MCF 10A (cell line): ENCODE measurements around the gene IRX2. TPM values are rescaled to one million over a fixed set of nuclear protein-coding genes. Genes with fewer than 3 reads are reported as not detected.
A peak's percentile ranks its signal among the peaks of the same experiment; 100 is the strongest.

ENCODE experiments used
- BruUV-seq: library from RNA; stranded (reverse); fragments of 400-500 nt; replicated peaks from 2 replicates; lab custom pipeline; 2021; lab: Mats Ljungman, UMichigan
- CTCF ChIA-PET: fragments of 300-600 bp; sonication (Branson Sonifier 250); formaldehyde crosslinking; extraction: SDS; loops from one replicate; lab custom pipeline; 2021; ENCODE audit warnings: antibody characterized with exemption, inconsistent platforms; lab: Yijun Ruan, JAX
- POLR2A ChIA-PET: fragments of 300-600, 350-650 bp; sonication (Branson Sonifier 250); formaldehyde crosslinking; extraction: SDS; loops from one replicate; lab custom pipeline; 2020; ENCODE audit warnings: antibody characterized with exemption, inconsistent platforms; lab: Yijun Ruan, JAX
- DNase-seq: peaks from one replicate; pipeline ENCODE4 v3.0.0-alpha.2; 2018; ENCODE audit not compliant: unreplicated experiment
- H3K27ac Mint-ChIP-seq: one replicate; pipeline ENCODE4 v1.8.0; 2022; ENCODE audit warnings: mild to moderate bottlenecking, low read depth, mixed read lengths; ENCODE audit not compliant: unreplicated experiment
- H3K27me3 Mint-ChIP-seq: one replicate; pipeline ENCODE4 v1.8.0; 2022; ENCODE audit warnings: mixed read lengths; ENCODE audit not compliant: insufficient read depth, unreplicated experiment
- H3K36me3 Mint-ChIP-seq: one replicate; pipeline ENCODE4 v1.8.0; 2022; ENCODE audit warnings: mild to moderate bottlenecking, moderate library complexity, mixed read lengths; ENCODE audit not compliant: insufficient read depth, unreplicated experiment
- H3K4me1 Mint-ChIP-seq: one replicate; pipeline ENCODE4 v1.8.0; 2022; ENCODE audit warnings: mixed read lengths; ENCODE audit not compliant: insufficient read depth, unreplicated experiment
- H3K4me3 Mint-ChIP-seq: one replicate; pipeline ENCODE4 v1.8.0; 2022; ENCODE audit warnings: mild to moderate bottlenecking, moderate library complexity, mixed read lengths; ENCODE audit not compliant: unreplicated experiment
- H3K9me3 Mint-ChIP-seq: one replicate; pipeline ENCODE4 v1.8.0; 2022; ENCODE audit warnings: mixed read lengths; ENCODE audit not compliant: unreplicated experiment
- intact Hi-C: fragments of 100-400 bp; cut with micrococcal nuclease; formaldehyde crosslinking; loops from 2 replicates; pipeline ENCODE4 v1.14.1; 2022
- total RNA-seq: library from RNA; stranded (reverse); gene quantifications from 2 replicates; pipeline ENCODE4 v1.2.3, GENCODE V29; 2022
- TF ChIP-seq, protein P1 (sequence below): fragments of 200-600 bp; IDR thresholded peaks from one replicate; pipeline ENCODE4 v1.8.0; 2022; ENCODE audit warnings: antibody characterized with exemption, mild to moderate bottlenecking; ENCODE audit not compliant: unreplicated experiment

The IRX2 gene
- total RNA-seq, 1 experiment from 2014 or later = 43.4 TPM

DNA sequence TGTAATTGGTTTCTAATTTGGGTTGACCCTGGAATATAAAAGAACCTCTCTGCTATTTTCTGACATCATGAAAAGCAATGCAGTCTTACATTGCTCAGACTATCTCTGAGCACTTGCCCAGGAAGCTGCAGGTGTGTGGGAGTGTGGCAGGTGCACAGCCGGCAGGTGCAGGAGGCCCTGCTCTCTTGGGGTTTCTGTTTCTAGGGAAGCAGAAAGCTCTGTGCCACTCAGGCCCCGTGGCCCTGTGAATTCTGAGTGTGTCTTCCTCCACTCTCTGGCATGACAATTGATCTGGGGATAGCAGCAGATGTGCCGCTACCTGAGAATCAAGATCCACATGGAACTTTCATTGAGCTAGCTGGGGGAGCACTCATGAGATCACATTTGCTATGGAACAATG lies 45.7 kb upstream of the IRX2 start:
- Mint-ChIP-seq H3K4me3 (no peak overlapping the region), H3K36me3 (no peaks in the 10 kb centered on the region), H3K27me3 (no peaks in the 10 kb centered on the region), H3K9me3 (no peaks in the 10 kb centered on the region), H3K4me1 (peaks cover 6% of the 10 kb centered on the region), H3K27ac (no peak overlapping the region)
- BruUV-seq = no TSS peak
- intact Hi-C loops = no loop called here
- ChIA-PET CTCF (interaction anchor here (0.5 to 1.2 kb wide), 3 partner anchors 8 to 851 kb away, joined by 3 read pairs; no protein-coding TSS in a partner anchor), POLR2A (interaction anchor here (0.7 kb wide), 1 partner anchor 703 kb away, joined by 3 read pairs; no protein-coding TSS in a partner anchor)
- DNase-seq = no peak
- TF ChIP-seq, protein P1, sequence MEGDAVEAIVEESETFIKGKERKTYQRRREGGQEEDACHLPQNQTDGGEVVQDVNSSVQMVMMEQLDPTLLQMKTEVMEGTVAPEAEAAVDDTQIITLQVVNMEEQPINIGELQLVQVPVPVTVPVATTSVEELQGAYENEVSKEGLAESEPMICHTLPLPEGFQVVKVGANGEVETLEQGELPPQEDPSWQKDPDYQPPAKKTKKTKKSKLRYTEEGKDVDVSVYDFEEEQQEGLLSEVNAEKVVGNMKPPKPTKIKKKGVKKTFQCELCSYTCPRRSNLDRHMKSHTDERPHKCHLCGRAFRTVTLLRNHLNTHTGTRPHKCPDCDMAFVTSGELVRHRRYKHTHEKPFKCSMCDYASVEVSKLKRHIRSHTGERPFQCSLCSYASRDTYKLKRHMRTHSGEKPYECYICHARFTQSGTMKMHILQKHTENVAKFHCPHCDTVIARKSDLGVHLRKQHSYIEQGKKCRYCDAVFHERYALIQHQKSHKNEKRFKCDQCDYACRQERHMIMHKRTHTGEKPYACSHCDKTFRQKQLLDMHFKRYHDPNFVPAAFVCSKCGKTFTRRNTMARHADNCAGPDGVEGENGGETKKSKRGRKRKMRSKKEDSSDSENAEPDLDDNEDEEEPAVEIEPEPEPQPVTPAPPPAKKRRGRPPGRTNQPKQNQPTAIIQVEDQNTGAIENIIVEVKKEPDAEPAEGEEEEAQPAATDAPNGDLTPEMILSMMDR = no peak

DNA sequence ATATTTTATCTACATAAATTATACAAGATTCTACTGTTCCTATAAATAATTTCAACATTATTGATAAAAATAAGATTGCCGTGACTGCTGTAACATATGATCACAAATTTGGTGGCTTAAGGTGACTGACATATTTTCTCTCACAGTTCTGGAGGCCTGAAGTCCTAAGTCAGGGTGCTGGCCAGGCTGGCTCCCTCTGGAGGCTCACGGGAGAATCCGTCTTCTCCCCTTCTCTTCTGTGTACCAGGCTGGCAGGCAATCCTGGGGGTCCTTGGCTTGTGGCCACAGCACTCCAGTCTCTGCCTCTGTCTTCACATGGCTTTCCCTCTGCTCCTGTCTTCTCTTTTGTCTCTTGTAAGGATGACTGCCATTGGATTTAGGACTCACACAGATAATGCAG lies 31.7 kb upstream of the IRX2 start:
- ChIA-PET POLR2A (no interaction called here), CTCF (interaction anchor here (1.0 to 1.6 kb wide), 2 partner anchors 16 to 31 kb away, joined by 3 to 4 read pairs; no protein-coding TSS in a partner anchor)
- Mint-ChIP-seq H3K4me1 (peaks cover 6% of the 10 kb centered on the region), H3K9me3 (peaks cover 15% of the 10 kb centered on the region), H3K36me3 (no peaks in the 10 kb centered on the region), H3K27me3 (no peaks in the 10 kb centered on the region), H3K27ac (no peak overlapping the region), H3K4me3 (no peak overlapping the region)
- intact Hi-C loops = loop anchor here (1.0 kb wide), 1 partner anchor 33 kb away; no protein-coding TSS in a partner anchor
- BruUV-seq = no TSS peak
- TF ChIP-seq, protein P1 = peak; percentile 26
- DNase-seq = peak; percentile 51

DNA sequence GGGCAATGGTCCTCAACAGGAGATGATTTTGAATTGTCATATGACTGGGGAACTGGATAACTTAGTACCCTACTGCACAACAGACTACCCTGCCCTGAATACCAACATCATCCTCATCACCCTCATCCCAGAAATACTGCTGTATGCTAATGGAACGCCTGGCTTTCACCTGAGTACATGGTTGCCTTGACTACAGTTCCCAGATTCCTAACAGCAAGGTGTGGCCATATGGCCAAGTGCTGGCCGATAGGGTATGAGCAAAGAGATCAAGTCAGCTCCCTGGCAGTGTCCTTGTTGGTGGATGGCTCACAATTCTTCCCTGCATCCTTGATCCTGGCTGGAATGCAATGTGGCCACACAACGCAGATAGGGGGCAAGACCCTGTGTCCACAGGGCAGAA lies 31.2 kb upstream of the IRX2 start:
- Mint-ChIP-seq H3K27me3 (no peaks in the 10 kb centered on the region), H3K9me3 (peaks cover 15% of the 10 kb centered on the region), H3K4me1 (peaks cover 6% of the 10 kb centered on the region), H3K4me3 (no peak overlapping the region), H3K36me3 (no peaks in the 10 kb centered on the region), H3K27ac (no peak overlapping the region)
- intact Hi-C loops = loop anchor here (1.0 kb wide), 1 partner anchor 32 kb away; no protein-coding TSS in a partner anchor
- ChIA-PET POLR2A (no interaction called here), CTCF (interaction anchor here (1.6 kb wide), 1 partner anchor 16 kb away, joined by 3 read pairs; no protein-coding TSS in a partner anchor)
- DNase-seq = no peak
- TF ChIP-seq, protein P1 = no peak
- no TSS peak for BruUV-seq

DNA sequence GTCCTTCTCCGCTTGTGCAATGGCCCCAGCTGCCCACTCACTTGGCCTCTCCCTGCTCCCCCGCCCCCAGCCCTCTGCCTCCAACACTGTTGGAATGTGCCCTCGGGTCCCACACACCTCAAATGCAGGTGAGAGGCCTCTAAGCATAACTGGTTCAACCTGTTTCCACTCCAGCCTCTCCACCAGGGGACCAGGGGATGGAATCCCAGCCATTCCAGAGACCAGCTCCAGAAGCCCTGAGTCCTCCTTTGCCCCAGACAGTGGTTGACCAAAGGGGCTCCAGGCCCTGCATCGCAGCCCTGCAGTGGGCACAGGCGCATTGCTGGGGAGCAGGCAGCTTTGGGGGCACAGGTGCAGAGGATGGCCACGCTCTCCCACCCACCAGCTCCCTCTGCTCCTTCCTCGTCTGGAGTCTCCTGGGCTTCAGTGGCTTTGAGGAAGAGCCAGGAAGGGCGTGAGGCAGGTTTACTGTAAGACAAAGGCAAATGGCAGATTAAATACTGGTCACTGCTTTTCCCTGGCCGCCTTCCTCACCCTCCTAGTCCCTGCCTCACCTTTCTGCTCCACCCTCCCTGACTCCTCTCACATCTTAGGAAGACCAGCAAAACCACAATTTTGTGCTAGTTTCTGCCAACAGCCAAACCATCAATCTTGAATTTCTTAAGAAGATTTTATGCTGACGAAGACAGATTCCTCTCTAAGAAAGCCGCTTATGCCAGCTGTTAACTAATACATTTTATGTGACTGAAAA lies 29.1 kb upstream of the IRX2 start:
- ChIA-PET POLR2A (interaction anchor here (0.7 to 3.8 kb wide), 6 partner anchors 10 to 92 kb away, joined by 3 to 22 read pairs (median 4); partner anchors contain the start of gene IRX2), CTCF (interaction anchor here (0.5 to 1.2 kb wide), 3 partner anchors 22 to 39 kb away, joined by 3 read pairs; no protein-coding TSS in a partner anchor)
- Mint-ChIP-seq H3K27ac (no peak overlapping the region), H3K27me3 (no peaks in the 10 kb centered on the region), H3K4me1 (peaks cover 10% of the 10 kb centered on the region), H3K9me3 (peaks cover 6% of the 10 kb centered on the region), H3K4me3 (no peak overlapping the region), H3K36me3 (no peaks in the 10 kb centered on the region)
- DNase-seq = peak; percentile 84
- no TSS peak for BruUV-seq
- TF ChIP-seq, protein P1 = no peak
- intact Hi-C loops = no loop called here
